ENCODE results near the gene RNF223. TPM values are rescaled to one million over a fixed set of nuclear protein-coding genes. Genes with fewer than 3 reads are reported as not detected.
A peak's percentile ranks its signal among the peaks of the same experiment; 100 is the strongest.

Gene RNF223
- total RNA-seq, 4 donors from 2014 or later = 3.0 to 7.5 (median 5.0) TPM

DNA sequence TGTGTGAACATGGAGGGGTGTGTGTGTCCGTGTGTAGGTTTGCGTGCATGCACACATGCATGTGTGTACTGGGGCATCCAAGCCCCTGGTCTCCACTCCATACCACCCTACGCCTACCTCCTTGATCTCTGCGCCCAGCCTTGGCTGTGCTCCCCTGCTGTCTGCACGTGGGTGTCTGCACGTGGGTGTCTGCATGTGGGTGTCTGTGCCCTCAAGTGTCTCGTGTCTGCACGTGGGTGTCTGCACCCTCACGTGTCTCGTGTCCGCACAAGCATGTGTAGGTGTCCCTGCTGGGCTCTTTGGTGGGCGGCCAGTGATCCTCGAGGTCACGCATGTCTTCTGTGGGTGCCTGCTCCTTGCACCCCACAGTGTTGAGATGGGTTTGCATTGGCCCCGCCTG lies 21.1 kb downstream of the RNF223 start:
- no peak overlapping the region for H3K27ac ChIP-seq
- H3K27me3 ChIP-seq = peaks cover 14% of the 10 kb centered on the region
- no peaks in the 10 kb centered on the region for H3K36me3 ChIP-seq
- DNase-seq = no peak
- intact Hi-C loops (cut with DNase I; ENCODE audit: low total_unique reads) = no loop called here
- H3K4me1 ChIP-seq = peaks cover 0 to 8% (median 1%) of the 10 kb centered on the region in 4 donors
- H3K9me3 ChIP-seq = no peaks in the 10 kb centered on the region
- TF ChIP-seq EP300 (IDR thresholded peaks at IDR 0.05; ENCODE audit: low read depth) (no peak), POLR2AphosphoS5 (IDR thresholded peaks at IDR 0.05) (no peak)
- H3K4me3 ChIP-seq = no peak overlapping the region
- 83% methylated on average over 15 of the region's 15 CpGs; no CpG with 5 or more reads in 1 of the 2 donors for WGBS, 2 donors (ENCODE audit: low coverage in 1 of 2)
- in situ Hi-C loops (cut with MboI; ENCODE audit: low pct_ligation_motif_present in 1 of 4, low pct_unique_long_range_greater_than_20kb in 1 of 4, low sequenced_read_pairs in 3 of 4) = no loop called here

DNA sequence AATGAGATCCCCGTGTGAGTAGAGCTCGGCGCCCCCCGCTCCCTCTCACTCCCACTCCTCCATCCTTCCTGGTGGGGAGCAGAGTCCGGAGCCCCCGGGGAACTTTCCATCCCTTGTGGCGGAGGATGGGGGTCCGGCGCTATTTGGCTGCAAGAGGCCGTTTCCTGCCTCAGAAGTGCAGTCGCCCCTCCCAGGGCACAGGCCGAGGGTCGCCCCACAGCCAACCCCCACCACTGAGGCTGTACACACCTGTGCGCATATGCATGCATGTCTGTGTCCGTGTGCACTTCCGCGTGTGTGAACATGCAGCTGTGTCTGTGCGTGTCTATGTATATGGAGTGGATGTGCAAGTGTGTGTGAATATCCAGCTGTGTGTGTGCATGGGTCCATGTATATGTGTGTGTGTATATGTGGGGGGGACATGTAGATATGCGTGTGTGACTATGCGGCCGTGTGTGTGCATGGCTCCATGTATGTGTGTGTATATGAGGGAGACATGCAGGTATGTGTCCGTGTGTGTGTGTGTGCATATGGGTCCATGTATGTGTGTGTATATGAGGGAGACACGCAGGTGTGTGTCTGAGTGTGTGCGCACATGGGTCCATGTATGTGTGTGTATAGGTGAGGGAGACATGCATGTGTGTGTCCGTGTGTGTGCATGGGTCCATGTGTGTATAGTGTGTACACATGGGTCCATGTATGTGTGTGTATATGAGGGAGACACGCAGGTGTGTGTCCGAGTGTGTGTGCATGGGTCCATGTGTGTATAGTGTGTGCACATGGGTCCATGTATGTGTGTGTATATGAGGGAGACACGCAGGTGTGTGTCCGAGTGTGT lies 21.9 kb downstream of the RNF223 start:
- H3K4me3 ChIP-seq = no peak overlapping the region
- TF ChIP-seq POLR2A (IDR thresholded peaks at IDR 0.05) (no peak), POLR2AphosphoS5 (IDR thresholded peaks at IDR 0.05) (no peak), EP300 (IDR thresholded peaks at IDR 0.05; ENCODE audit: low read depth) (no peak)
- TF ChIP-seq, protein P1, sequence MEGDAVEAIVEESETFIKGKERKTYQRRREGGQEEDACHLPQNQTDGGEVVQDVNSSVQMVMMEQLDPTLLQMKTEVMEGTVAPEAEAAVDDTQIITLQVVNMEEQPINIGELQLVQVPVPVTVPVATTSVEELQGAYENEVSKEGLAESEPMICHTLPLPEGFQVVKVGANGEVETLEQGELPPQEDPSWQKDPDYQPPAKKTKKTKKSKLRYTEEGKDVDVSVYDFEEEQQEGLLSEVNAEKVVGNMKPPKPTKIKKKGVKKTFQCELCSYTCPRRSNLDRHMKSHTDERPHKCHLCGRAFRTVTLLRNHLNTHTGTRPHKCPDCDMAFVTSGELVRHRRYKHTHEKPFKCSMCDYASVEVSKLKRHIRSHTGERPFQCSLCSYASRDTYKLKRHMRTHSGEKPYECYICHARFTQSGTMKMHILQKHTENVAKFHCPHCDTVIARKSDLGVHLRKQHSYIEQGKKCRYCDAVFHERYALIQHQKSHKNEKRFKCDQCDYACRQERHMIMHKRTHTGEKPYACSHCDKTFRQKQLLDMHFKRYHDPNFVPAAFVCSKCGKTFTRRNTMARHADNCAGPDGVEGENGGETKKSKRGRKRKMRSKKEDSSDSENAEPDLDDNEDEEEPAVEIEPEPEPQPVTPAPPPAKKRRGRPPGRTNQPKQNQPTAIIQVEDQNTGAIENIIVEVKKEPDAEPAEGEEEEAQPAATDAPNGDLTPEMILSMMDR (IDR thresholded peaks at IDR 0.05) = no peak
- in situ Hi-C loops (cut with MboI; ENCODE audit: low pct_ligation_motif_present in 1 of 4, low pct_unique_long_range_greater_than_20kb in 1 of 4, low sequenced_read_pairs in 3 of 4) = no loop called here
- 80 to 94% methylated on average over 8 to 29 of the region's 29 CpGs for WGBS, 2 donors (ENCODE audit: low coverage in 1 of 2)
- intact Hi-C loops (cut with DNase I; ENCODE audit: low total_unique reads) = no loop called here
- no peaks in the 10 kb centered on the region for H3K36me3 ChIP-seq
- H3K9me3 ChIP-seq = no peaks in the 10 kb centered on the region
- no peak overlapping the region for H3K27ac ChIP-seq
- no peak for DNase-seq
- H3K27me3 ChIP-seq = peaks cover 6% of the 10 kb centered on the region
- peaks cover 0 to 8% (median 1%) of the 10 kb centered on the region in 4 donors for H3K4me1 ChIP-seq

DNA sequence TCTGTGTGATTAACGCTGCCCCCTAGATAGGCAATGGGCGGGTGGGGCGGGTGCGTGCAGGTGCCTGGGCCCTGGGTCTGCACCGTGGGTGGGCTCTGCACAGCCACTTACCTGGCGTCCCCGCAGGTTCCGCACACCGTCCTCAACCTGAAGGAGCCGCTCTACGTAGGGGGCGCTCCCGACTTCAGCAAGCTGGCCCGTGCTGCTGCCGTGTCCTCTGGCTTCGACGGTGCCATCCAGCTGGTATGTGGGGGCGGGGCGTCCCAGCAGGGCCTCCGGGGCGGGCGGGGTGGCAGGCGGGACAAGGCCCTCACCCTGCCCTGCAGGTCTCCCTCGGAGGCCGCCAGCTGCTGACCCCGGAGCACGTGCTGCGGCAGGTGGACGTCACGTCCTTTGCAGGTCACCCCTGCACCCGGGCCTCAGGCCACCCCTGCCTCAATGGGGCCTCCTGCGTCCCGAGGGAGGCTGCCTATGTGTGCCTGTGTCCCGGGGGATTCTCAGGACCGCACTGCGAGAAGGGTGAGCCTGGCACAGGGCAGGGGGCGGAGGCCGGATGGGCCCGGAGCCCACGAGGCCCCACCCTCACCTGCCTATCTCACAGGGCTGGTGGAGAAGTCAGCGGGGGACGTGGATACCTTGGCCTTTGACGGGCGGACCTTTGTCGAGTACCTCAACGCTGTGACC lies 22.8 kb downstream of the RNF223 start:
- TF ChIP-seq POLR2A (IDR thresholded peaks at IDR 0.05) = no peak
- peaks cover 0 to 8% (median 1%) of the 10 kb centered on the region in 4 donors for H3K4me1 ChIP-seq
- no peak overlapping the region for H3K27ac ChIP-seq
- DNase-seq = no peak
- H3K36me3 ChIP-seq = no peaks in the 10 kb centered on the region
- no peak overlapping the region for H3K4me3 ChIP-seq
- H3K27me3 ChIP-seq = no peaks in the 10 kb centered on the region
- WGBS, 2 donors (ENCODE audit: low coverage in 1 of 2) = 80% methylated on average over 25 of the region's 46 CpGs; no CpG with 5 or more reads in 1 of the 2 donors
- intact Hi-C loops (cut with DNase I; ENCODE audit: low total_unique reads) = no loop called here
- no peaks in the 10 kb centered on the region for H3K9me3 ChIP-seq
- in situ Hi-C loops (cut with MboI; ENCODE audit: low pct_ligation_motif_present in 1 of 4, low pct_unique_long_range_greater_than_20kb in 1 of 4, low sequenced_read_pairs in 3 of 4) = no loop called here

DNA sequence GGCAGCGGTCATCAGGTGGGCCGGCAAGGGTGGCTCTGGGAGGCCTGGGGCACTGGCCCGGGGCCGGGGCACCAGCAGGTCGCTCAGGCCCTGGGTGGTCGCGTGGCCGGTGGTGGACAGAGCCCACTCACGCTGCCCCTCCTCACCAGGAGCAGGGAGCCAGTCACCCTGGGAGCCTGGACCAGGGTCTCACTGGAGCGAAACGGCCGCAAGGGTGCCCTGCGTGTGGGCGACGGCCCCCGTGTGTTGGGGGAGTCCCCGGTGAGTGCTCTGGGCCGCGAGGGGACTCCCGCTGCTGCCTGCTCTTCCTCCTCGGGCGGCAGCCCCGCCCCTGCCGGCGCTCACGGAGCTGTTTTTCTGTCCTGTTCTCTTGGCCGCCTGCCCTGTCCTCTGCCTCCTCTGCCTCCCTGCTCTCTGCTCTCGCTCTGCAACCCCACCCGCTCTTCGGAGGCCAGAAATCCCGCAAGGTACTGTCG lies 23.5 kb downstream of the RNF223 start:
- no peak overlapping the region for H3K27ac ChIP-seq
- 35% methylated on average over 28 of the region's 32 CpGs; no CpG with 5 or more reads in 1 of the 2 donors for WGBS, 2 donors (ENCODE audit: low coverage in 1 of 2)
- no peaks in the 10 kb centered on the region for H3K9me3 ChIP-seq
- no peaks in the 10 kb centered on the region for H3K27me3 ChIP-seq
- TF ChIP-seq POLR2A (IDR thresholded peaks at IDR 0.05) (no peak), POLR2AphosphoS5 (IDR thresholded peaks at IDR 0.05) (no peak), EP300 (IDR thresholded peaks at IDR 0.05; ENCODE audit: low read depth) (no peak)
- TF ChIP-seq, protein P1 (IDR thresholded peaks at IDR 0.05) = no peak
- H3K4me1 ChIP-seq = peaks cover 0 to 8% (median 1%) of the 10 kb centered on the region in 4 donors
- intact Hi-C loops (cut with DNase I; ENCODE audit: low total_unique reads) = no loop called here
- peak; percentile 75 for DNase-seq
- no peak overlapping the region for H3K4me3 ChIP-seq
- no peaks in the 10 kb centered on the region for H3K36me3 ChIP-seq
- in situ Hi-C loops (cut with MboI; ENCODE audit: low pct_ligation_motif_present in 1 of 4, low pct_unique_long_range_greater_than_20kb in 1 of 4, low sequenced_read_pairs in 3 of 4) = no loop called here
